ENCODE results near the gene C1orf122.

The C1orf122 gene

GRCh38 chr1:37802439-37802838 is 5.2 kb upstream of the C1orf122 start:
- no peak for DNase-seq (ENCODE audit: low read depth)

DNA sequence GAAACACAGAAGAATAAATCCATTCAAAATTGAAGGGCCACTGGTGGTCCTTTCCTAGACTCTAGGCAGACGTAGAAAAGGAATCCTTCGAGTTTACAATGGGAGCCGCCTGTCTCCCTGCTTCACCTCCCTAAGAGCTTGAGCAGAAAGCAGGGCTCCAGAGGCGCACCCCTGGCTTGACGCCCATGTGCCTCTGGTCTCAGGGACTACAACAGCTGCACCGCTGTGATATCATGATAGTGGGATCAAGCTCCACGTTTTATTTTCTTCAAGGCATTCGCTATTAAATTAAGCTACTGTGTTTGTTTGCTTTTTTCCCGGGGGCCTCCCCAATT is 403 bp upstream of the C1orf122 start:
- no peak for DNase-seq (ENCODE audit: low read depth)

- peak; percentile 41 for DNase-seq (ENCODE audit: low read depth)
These were observed 1.1 kb downstream of the C1orf122 start for GRCh38 chr1:37808369-37809319.

- DNase-seq (ENCODE audit: low read depth), result no peak
These were observed 2.4 kb downstream of the C1orf122 start for GRCh38 chr1:37809942-37810341.

GRCh38 chr1:37811027-37811655 is 3.6 kb downstream of the C1orf122 start:
- DNase-seq (ENCODE audit: low read depth), result no peak

GRCh38 chr1:37813529-37814145 is 6.0 kb downstream of the C1orf122 start:
- no peak for DNase-seq (ENCODE audit: low read depth)

DNA sequence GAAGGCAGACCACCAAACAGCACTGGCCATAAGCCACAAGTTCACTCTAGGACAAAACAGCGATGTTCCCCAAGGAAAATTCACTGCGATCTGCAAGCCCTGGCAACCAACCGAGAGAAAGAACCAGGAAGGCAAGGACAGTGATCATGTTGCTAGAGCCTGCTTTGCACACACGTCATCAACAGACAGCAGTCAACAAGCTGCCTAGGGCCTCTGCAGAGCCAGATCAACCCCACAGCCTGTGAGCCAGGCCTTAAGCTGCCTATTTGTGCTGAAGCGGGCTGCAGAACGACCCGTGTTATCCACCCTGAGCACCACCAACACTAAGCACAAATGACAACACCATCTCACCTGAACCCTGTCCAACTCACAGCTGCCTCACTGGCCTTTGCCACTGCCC is 6.7 kb downstream of the C1orf122 start:
- no peak for DNase-seq (ENCODE audit: low read depth)

- no peak for DNase-seq (ENCODE audit: low read depth)
These were observed 9.9 kb downstream of the C1orf122 start for GRCh38 chr1:37817481-37817880.

GRCh38 chr1:37821481-37821880 is 13.9 kb downstream of the C1orf122 start:
- DNase-seq (ENCODE audit: low read depth), result no peak

DNA sequence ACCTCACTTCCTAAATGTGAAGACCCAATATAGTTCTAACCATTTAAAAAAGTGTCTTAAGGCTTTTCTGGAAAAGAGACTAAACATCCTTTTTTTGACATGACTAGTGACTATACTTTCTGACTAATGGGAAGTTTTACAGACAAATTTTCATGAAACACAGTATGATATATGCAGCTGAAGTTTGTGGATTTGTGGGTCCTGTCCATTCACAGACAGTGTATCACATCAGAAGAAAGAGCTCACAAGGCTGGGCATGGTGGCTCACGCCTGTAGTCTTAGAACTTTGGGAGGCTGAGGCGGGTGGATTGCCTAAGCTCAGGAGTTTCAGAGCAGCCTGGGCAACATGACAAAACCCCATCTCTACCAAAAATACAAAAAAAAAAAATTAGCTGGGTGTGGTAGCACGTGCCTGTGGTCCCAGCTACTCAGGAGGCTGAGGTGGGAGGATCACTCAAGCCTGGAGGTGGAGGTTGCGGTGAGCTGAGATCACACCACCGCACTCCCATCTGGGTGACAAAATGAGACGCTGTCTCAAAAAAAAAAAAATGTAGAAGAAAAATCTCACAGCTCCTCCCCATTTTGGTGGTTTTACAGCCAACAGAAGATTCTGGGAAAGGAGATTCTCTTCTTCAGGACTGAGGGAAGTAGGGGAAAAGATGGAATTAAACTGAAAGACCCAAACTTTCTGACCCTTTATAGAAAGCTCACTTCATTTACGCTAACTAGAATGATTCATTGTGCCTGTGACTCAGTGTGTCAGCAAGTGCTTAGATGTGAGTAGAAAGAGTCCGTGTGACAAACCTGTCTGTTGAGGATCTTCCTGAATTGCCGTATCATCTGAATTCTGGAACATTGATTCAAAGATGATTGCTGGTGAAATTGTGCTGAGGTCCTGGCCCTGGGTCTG is 15.6 kb downstream of the C1orf122 start:
- DNase-seq (ENCODE audit: low read depth), result no peak

GRCh38 chr1:37824001-37824400 is 16.4 kb downstream of the C1orf122 start:
- DNase-seq (ENCODE audit: low read depth), result no peak

GRCh38 chr1:37825506-37825905 is 17.9 kb downstream of the C1orf122 start:
- DNase-seq (ENCODE audit: low read depth), result no peak

DNA sequence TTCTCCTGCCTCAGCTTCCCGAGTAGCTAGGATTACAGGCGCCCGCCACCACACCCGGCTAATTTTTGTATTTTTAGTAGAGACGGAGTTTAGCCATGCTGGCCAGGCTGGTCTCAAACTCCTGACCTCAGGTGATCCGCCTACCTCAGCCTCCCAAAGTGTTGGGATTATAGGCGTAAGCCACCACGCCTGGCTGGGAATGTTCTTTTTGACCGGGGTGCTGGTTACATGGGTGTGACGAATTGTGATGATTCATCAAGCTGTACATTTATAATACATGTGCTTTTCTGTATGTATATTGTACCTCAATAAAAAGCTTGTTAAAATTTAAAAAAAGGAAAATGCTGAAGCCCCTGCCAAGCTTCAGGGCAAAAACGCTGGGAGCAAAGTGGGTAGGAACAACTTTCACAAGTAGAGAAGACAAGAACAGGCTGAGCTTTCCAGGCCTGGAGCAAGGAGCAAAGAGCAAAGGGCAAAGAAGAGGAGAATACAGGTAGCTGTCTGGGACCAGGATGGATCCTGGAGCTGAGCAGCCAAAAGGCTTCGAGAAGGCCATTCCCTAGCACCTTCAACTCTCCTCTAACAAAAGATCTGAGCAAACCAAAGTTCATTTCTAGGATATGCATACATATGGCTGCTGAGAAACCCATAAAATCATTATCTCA is 21.0 kb downstream of the C1orf122 start:
- DNase-seq (ENCODE audit: low read depth), result no peak

- DNase-seq (ENCODE audit: low read depth), result no peak
These were observed 23.5 kb downstream of the C1orf122 start for GRCh38 chr1:37831109-37831508.

- no peak for DNase-seq (ENCODE audit: low read depth)
These were observed 24.2 kb downstream of the C1orf122 start for GRCh38 chr1:37831809-37832208.

DNA sequence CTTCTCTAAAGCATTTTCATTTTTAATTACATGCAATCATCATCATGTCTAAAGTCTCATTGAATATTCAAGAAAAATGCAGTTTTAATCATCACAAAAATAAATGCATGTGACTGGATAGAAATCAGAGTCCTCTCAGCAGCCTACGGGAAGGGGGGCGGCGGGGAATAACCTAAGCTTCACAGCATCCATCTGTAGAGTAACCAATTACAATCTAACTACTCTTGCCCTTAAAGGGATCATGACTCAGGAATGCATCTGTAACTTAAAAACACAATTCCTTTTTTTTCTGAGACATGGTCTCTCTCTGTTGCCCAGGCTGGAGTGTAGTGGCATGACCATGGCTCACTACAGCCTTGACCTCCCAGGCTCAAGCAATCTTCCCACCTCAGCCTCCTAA is 29.2 kb downstream of the C1orf122 start:
- DNase-seq (ENCODE audit: low read depth), result no peak

- DNase-seq (ENCODE audit: low read depth), result no peak
These were observed 32.1 kb downstream of the C1orf122 start for GRCh38 chr1:37839676-37840075.

- no peak for DNase-seq (ENCODE audit: low read depth)
These were observed 33.1 kb downstream of the C1orf122 start for GRCh38 chr1:37840711-37841110.

DNA sequence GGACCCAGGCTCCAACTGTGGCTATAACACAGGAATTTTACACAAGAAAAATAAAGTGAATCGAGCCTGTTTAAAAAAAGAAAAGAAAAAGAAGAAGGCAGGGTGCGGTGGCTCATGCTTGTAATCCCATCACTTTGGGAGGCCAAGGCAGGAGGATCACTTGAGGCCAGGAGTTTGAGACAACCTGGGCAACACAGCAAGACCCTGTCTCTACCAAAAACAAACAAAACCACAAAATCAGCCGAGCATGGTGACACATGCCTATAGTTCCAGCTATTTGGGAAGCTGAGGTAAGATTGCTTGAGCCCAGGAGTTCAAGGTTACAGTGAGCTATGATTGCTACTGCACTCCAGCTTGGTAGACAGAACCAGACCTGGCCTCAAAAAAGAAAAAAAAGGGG is 34.1 kb downstream of the C1orf122 start:
- no peak for DNase-seq (ENCODE audit: low read depth)

DNA sequence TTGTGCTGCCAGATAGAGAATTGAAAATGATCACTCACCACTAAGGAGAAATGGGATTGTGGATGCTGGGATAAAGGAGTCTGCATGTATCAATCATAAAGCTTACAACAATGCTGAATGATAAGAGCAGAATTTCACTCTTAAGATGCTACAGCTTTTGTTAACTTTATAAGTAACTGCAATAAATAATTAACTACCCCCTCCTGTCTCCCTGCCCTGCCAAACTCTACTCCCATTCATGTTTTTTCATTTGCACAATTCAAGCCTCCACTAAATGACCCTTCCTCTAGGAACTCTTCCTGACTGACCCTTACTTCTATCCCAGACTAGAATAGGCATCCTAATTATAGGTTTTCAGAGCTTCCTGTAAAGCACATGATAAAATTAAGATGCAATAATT is 36.9 kb downstream of the C1orf122 start:
- no peak for DNase-seq (ENCODE audit: low read depth)

DNA sequence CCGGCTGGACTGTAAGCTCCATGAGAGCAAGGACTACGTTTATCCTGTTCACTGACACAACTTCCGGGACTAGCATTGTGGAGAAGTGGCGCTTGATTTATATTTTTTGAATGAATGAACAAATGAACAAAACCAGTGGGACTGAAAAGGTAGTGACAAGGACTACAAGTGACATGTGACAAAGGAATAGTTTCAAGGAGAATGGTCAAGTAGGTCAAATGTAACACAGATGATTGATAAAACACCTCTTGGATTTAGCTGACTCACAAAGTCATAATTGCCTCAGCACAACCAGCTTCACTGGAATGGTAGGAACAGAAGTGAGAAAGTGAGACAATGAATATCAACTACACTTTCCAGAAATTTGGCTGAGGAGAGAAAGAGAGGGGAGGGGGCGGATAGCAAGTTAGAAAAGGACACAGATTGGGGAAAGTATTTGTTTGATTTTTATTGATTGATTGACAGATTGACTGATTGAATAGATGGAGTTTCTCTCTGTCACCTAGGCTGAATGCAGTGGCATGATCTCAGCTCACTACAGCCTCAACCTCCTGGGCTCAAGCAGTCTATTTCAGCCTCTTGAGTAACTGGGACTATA is 37.6 kb downstream of the C1orf122 start:
- DNase-seq (ENCODE audit: low read depth), result no peak
